Measurements from ENCODE around the gene SETD1B.

- TF ChIP-seq, protein P1, sequence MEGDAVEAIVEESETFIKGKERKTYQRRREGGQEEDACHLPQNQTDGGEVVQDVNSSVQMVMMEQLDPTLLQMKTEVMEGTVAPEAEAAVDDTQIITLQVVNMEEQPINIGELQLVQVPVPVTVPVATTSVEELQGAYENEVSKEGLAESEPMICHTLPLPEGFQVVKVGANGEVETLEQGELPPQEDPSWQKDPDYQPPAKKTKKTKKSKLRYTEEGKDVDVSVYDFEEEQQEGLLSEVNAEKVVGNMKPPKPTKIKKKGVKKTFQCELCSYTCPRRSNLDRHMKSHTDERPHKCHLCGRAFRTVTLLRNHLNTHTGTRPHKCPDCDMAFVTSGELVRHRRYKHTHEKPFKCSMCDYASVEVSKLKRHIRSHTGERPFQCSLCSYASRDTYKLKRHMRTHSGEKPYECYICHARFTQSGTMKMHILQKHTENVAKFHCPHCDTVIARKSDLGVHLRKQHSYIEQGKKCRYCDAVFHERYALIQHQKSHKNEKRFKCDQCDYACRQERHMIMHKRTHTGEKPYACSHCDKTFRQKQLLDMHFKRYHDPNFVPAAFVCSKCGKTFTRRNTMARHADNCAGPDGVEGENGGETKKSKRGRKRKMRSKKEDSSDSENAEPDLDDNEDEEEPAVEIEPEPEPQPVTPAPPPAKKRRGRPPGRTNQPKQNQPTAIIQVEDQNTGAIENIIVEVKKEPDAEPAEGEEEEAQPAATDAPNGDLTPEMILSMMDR (IDR thresholded peaks at IDR 0.05; ENCODE audit: low read depth, low read length, poor library complexity, severe bottlenecking): no peak
- TF ChIP-seq EZH2phosphoT487 (IDR thresholded peaks at IDR 0.05; ENCODE audit: borderline replicate concordance, low read length): no peak
Observed at GRCh38 chr12:121826318-121827150, 22.7 kb downstream of the SETD1B start.

Data from DOHH2 (cell line).